Nephron progenitor cell (in vitro differentiated cells): ENCODE data around the gene NEMF.

ENCODE experiments used
- DNase-seq: peaks from one replicate; pipeline ENCODE4 v3.0.0; 2021
- H3K27ac Mint-ChIP-seq: 2 replicates; pipeline ENCODE4 v1.8.0; 2021; ENCODE audit warnings: mild to moderate bottlenecking, moderate library complexity, mixed read lengths
- H3K27me3 Mint-ChIP-seq: 2 replicates; pipeline ENCODE4 v1.8.0; 2021; ENCODE audit warnings: mild to moderate bottlenecking, low read depth, mixed read lengths; ENCODE audit not compliant: poor library complexity
- H3K36me3 Mint-ChIP-seq: 2 replicates; pipeline ENCODE4 v1.8.0; 2021; ENCODE audit warnings: low read depth, mixed read lengths
- H3K4me1 Mint-ChIP-seq: 2 replicates; pipeline ENCODE4 v1.8.0; 2021; ENCODE audit warnings: mixed read lengths
- H3K4me3 Mint-ChIP-seq: 2 replicates; pipeline ENCODE4 v1.8.0; 2021; ENCODE audit warnings: mild to moderate bottlenecking, moderate library complexity, mixed read lengths
- H3K9me3 Mint-ChIP-seq: 2 replicates; pipeline ENCODE4 v1.8.0; 2021; ENCODE audit warnings: mild to moderate bottlenecking, moderate library complexity, mixed read lengths
- CTCF ChIP-seq: fragments of 200-600 bp; sonication (generic); IDR thresholded peaks from 2 replicates; pipeline ENCODE4 v1.5.0; 2021; ENCODE audit warnings: antibody characterized with exemption

The NEMF gene

GRCh38 chr14:49858383-49858782 is 5.8 kb upstream of the NEMF start:
- Mint-ChIP-seq H3K4me3 (no peak overlapping the region), H3K36me3 (no peaks in the 10 kb centered on the region), H3K4me1 (peaks cover 19% of the 10 kb centered on the region), H3K27me3 (no peaks in the 10 kb centered on the region), H3K9me3 (no peaks in the 10 kb centered on the region), H3K27ac (no peak overlapping the region)
- no peak for DNase-seq
- no peak for TF ChIP-seq CTCF

GRCh38 chr14:49857427-49858003 is 4.9 kb upstream of the NEMF start:
- H3K4me1 Mint-ChIP-seq = peaks cover 19% of the 10 kb centered on the region
- no peak for DNase-seq
- H3K4me3 Mint-ChIP-seq = no peak overlapping the region

GRCh38 chr14:49853572-49854375 is 1.2 kb upstream of the NEMF start:
- peaks cover 24% of the 10 kb centered on the region for H3K36me3 Mint-ChIP-seq
- H3K27ac Mint-ChIP-seq = no peak overlapping the region
- peak; percentile 60 for TF ChIP-seq CTCF
- no peaks in the 10 kb centered on the region for H3K9me3 Mint-ChIP-seq
- H3K4me1 Mint-ChIP-seq = peaks cover 29% of the 10 kb centered on the region
- no peaks in the 10 kb centered on the region for H3K27me3 Mint-ChIP-seq
- peak overlapping the region; percentile 96 for H3K4me3 Mint-ChIP-seq
- DNase-seq = peak; percentile 60

More at GRCh38 chr14:49857427-49858003, 4.9 kb upstream of the NEMF start:
- TF ChIP-seq CTCF = no peak
- no peaks in the 10 kb centered on the region for H3K9me3 Mint-ChIP-seq
- H3K27ac Mint-ChIP-seq = no peak overlapping the region
- H3K36me3 Mint-ChIP-seq = no peaks in the 10 kb centered on the region
- no peaks in the 10 kb centered on the region for H3K27me3 Mint-ChIP-seq

GRCh38 chr14:49853158-49853477 is 530 bp upstream of the NEMF start:
- H3K27me3 Mint-ChIP-seq = no peaks in the 10 kb centered on the region
- DNase-seq = no peak
- H3K9me3 Mint-ChIP-seq = no peaks in the 10 kb centered on the region
- peaks cover 29% of the 10 kb centered on the region for H3K36me3 Mint-ChIP-seq
- H3K27ac Mint-ChIP-seq = peak overlapping the region; percentile 99
- H3K4me3 Mint-ChIP-seq = peak overlapping the region; percentile 96
- peaks cover 29% of the 10 kb centered on the region for H3K4me1 Mint-ChIP-seq
- TF ChIP-seq CTCF = no peak

GRCh38 chr14:49851813-49852212 is 775 bp downstream of the NEMF start:
- no peak for TF ChIP-seq CTCF
- peaks cover 24% of the 10 kb centered on the region for H3K4me1 Mint-ChIP-seq

More at GRCh38 chr14:49851813-49852212, 775 bp downstream of the NEMF start:
- peaks cover 38% of the 10 kb centered on the region for H3K36me3 Mint-ChIP-seq
- no peak for DNase-seq
- H3K27ac Mint-ChIP-seq = peak overlapping the region; percentile 99
- no peaks in the 10 kb centered on the region for H3K9me3 Mint-ChIP-seq
- H3K4me3 Mint-ChIP-seq = peak overlapping the region; percentile 96
- H3K27me3 Mint-ChIP-seq = no peaks in the 10 kb centered on the region
